Vagina (tissue), 2 donors: ENCODE results near the gene PCBP3.

Source experiments
- POLR2A ChIP-seq, 2 donors: fragments of 450-650 bp; IDR thresholded peaks; one replicate each; pipeline ENCODE4 v1.6.1; 2017; ENCODE audit warnings: antibody characterized with exemption in 2 of 2, mild to moderate bottlenecking in 2 of 2, moderate library complexity in 2 of 2
- POLR2AphosphoS5 ChIP-seq, 2 donors: sonication (generic); formaldehyde crosslinking; IDR thresholded peaks; one replicate each; pipeline ENCODE4 v1.9.0; 2017; ENCODE audit warnings: antibody characterized with exemption in 2 of 2, mild to moderate bottlenecking in 2 of 2, low read depth in 1 of 2; ENCODE audit not compliant: insufficient read depth in 1 of 2
- TF ChIP-seq, protein P1 (sequence below), 3 experiments: fragments of 450-650 bp in 2 of 3; fragments of 200-600 bp in 1 of 3; sonication (generic) in 1 of 3; IDR thresholded peaks; one replicate each; pipeline ENCODE4 v1.5.1; 2017 to 2019; ENCODE audit warnings: antibody characterized with exemption in 3 of 3, mild to moderate bottlenecking in 2 of 3, moderate library complexity in 2 of 3

DNA sequence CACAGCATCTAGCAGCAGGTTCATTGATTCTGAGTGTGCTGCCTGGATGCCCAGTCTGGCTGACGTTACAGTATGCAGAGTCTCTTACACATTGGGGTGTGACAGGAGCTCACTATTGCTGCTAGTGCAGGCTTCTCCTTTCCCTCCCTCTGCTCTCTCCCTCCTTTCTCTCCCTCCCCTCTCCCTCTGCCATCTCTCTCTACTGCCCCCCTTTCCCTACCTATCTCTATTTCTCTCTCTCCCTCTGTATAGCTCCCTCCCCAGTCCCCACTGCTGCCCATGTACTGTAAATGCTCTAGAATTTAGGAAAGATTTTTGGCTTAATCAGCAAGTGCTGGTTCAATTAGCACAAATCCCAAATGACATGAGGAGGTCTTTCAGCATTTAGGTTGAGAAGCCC, 62.8 kb downstream of the PCBP3 start:
- TF ChIP-seq, protein P1, sequence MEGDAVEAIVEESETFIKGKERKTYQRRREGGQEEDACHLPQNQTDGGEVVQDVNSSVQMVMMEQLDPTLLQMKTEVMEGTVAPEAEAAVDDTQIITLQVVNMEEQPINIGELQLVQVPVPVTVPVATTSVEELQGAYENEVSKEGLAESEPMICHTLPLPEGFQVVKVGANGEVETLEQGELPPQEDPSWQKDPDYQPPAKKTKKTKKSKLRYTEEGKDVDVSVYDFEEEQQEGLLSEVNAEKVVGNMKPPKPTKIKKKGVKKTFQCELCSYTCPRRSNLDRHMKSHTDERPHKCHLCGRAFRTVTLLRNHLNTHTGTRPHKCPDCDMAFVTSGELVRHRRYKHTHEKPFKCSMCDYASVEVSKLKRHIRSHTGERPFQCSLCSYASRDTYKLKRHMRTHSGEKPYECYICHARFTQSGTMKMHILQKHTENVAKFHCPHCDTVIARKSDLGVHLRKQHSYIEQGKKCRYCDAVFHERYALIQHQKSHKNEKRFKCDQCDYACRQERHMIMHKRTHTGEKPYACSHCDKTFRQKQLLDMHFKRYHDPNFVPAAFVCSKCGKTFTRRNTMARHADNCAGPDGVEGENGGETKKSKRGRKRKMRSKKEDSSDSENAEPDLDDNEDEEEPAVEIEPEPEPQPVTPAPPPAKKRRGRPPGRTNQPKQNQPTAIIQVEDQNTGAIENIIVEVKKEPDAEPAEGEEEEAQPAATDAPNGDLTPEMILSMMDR (IDR thresholded peaks at IDR 0.05) = no peak
- TF ChIP-seq POLR2AphosphoS5 (IDR thresholded peaks at IDR 0.05; ENCODE audit: insufficient read depth in 1 of 2, low read depth in 1 of 2) (no peak), POLR2A (IDR thresholded peaks at IDR 0.05) (no peak)
